Breast epithelium (tissue), 4 donors: ENCODE measurements around the gene C18orf32. TPM values are rescaled to one million over a fixed set of nuclear protein-coding genes. Genes with fewer than 3 reads are reported as not detected.

Experiments used
- DNase-seq, 2 donors: peaks; one replicate each; pipeline ENCODE4 v3.0.0-alpha.2; 2019; ENCODE audit warnings: low spot score in 2 of 2
- H3K27ac ChIP-seq, 2 donors: fragments of 200-600 bp; sonication (generic) in 1 of 2; one replicate each; pipeline ENCODE4 v1.5.1; 2016 to 2019; ENCODE audit warnings: mild to moderate bottlenecking in 1 of 2
- H3K27me3 ChIP-seq, 2 donors: fragments of 200-600 bp; sonication (generic) in 1 of 2; one replicate each; pipeline versions ENCODE4 v1.5.1 to v1.6.0; 2017 to 2019; ENCODE audit warnings: control low read depth in 1 of 2, mild to moderate bottlenecking in 1 of 2
- H3K36me3 ChIP-seq: fragments of 200-600 bp; one replicate; pipeline ENCODE4 v1.5.1; 2019
- H3K4me1 ChIP-seq, 2 donors: fragments of 200-600 bp; sonication (generic); one replicate each; pipeline ENCODE4 v1.5.1; 2016 to 2019; ENCODE audit warnings: control low read depth in 1 of 2
- H3K4me3 ChIP-seq, 3 donors: fragments of 200-600 bp; sonication (generic); 1 replicate in 2 of 3; 2 replicates in 1 of 3; pipeline ENCODE4 v1.5.1; 2016 to 2019; ENCODE audit warnings: mild to moderate bottlenecking in 3 of 3, moderate library complexity in 2 of 3
- H3K9me3 ChIP-seq, 2 donors: fragments of 200-600 bp; sonication (generic) in 1 of 2; one replicate each; pipeline ENCODE4 v1.5.1; 2016 to 2019; ENCODE audit warnings: control low read depth in 1 of 2
- CTCF ChIP-seq, 3 donors: fragments of 450-650 bp; IDR thresholded peaks; one replicate each; pipeline ENCODE4 v1.5.1; 2016 to 2017; ENCODE audit warnings: antibody characterized with exemption in 3 of 3, mild to moderate bottlenecking in 3 of 3, moderate library complexity in 3 of 3
- POLR2A ChIP-seq: fragments of 450-650 bp; IDR thresholded peaks from one replicate; pipeline ENCODE4 v1.6.1; 2016; ENCODE audit warnings: antibody characterized with exemption, mild to moderate bottlenecking, moderate library complexity
- POLR2AphosphoS5 ChIP-seq, 3 donors: sonication (generic); formaldehyde crosslinking; IDR thresholded peaks; one replicate each; pipeline ENCODE4 v1.6.1; 2017; ENCODE audit warnings: antibody characterized with exemption in 3 of 3
- intact Hi-C: fragments of 100-400 bp; cut with DNase I; formaldehyde crosslinking; loops from one replicate; pipeline ENCODE4 v1.15.1; 2023; ENCODE audit warnings: low total_unique reads
- total RNA-seq, 3 donors: library from RNA; depleted of rRNA; stranded (reverse); fragments of >200 nt; gene quantifications; one replicate each; pipeline ENCODE4 v1.1.0, GENCODE V29; 2016

The C18orf32 gene
- total RNA-seq, 3 donors from 2014 or later, result 25.8 to 31.1 (median 28.5) TPM

GRCh38 chr18:49447810-49448745 is 39.0 kb downstream of the C18orf32 start:
- Histone ChIP-seq H3K27me3 (no peaks in the 10 kb centered on the region), H3K36me3 (no peaks in the 10 kb centered on the region), H3K9me3 (peaks cover 33 to 56% of the 10 kb centered on the region in 2 donors), H3K27ac (no peak overlapping the region), H3K4me1 (no peaks in the 10 kb centered on the region), H3K4me3 (no peak overlapping the region)
- intact Hi-C loops, result no loop called here
- peak in 1 of 3 donors; percentile 30 for TF ChIP-seq CTCF (IDR thresholded peaks at IDR 0.05)
- TF ChIP-seq POLR2A, result no peak
- DNase-seq, result no peak

GRCh38 chr18:49446481-49446880 is 40.6 kb downstream of the C18orf32 start:
- no peaks in the 10 kb centered on the region for H3K27me3 ChIP-seq
- TF ChIP-seq POLR2AphosphoS5 (IDR thresholded peaks at IDR 0.05) (no peak), POLR2A (no peak), CTCF (IDR thresholded peaks at IDR 0.05) (no peak)
- no peaks in the 10 kb centered on the region for H3K36me3 ChIP-seq
- H3K27ac ChIP-seq, result no peak overlapping the region
- no peak for DNase-seq
- H3K4me1 ChIP-seq, result no peaks in the 10 kb centered on the region
- no peak overlapping the region for H3K4me3 ChIP-seq
- intact Hi-C loops, result no loop called here
- H3K9me3 ChIP-seq, result peaks cover 33 to 51% of the 10 kb centered on the region in 2 donors

GRCh38 chr18:49444581-49444980 is 42.5 kb downstream of the C18orf32 start:
- Histone ChIP-seq H3K27ac (no peak overlapping the region), H3K36me3 (no peaks in the 10 kb centered on the region), H3K27me3 (no peaks in the 10 kb centered on the region), H3K9me3 (peaks cover 29 to 33% of the 10 kb centered on the region in 2 donors), H3K4me1 (no peaks in the 10 kb centered on the region), H3K4me3 (no peak overlapping the region)
- TF ChIP-seq POLR2AphosphoS5 (IDR thresholded peaks at IDR 0.05) (no peak), CTCF (IDR thresholded peaks at IDR 0.05) (no peak)
- intact Hi-C loops, result no loop called here
- no peak for DNase-seq

- H3K4me1 ChIP-seq, result no peaks in the 10 kb centered on the region
- intact Hi-C loops, result no loop called here
- H3K27ac ChIP-seq, result no peak overlapping the region
- H3K4me3 ChIP-seq, result no peak overlapping the region
- TF ChIP-seq POLR2AphosphoS5 (IDR thresholded peaks at IDR 0.05) (no peak), POLR2A (no peak)
- H3K9me3 ChIP-seq, result peaks cover 22 to 26% of the 10 kb centered on the region in 2 donors
- no peaks in the 10 kb centered on the region for H3K27me3 ChIP-seq
- DNase-seq, result no peak
- H3K36me3 ChIP-seq, result no peaks in the 10 kb centered on the region
Observed at GRCh38 chr18:49443837-49444236, 43.2 kb downstream of the C18orf32 start.

- no peak overlapping the region for H3K27ac ChIP-seq
- H3K9me3 ChIP-seq, result peaks cover 0 to 4% of the 10 kb centered on the region in 2 donors
- no peak for DNase-seq
- TF ChIP-seq CTCF (IDR thresholded peaks at IDR 0.05) (no peak), POLR2A (no peak), POLR2AphosphoS5 (IDR thresholded peaks at IDR 0.05) (no peak)
- intact Hi-C loops, result no loop called here
- no peaks in the 10 kb centered on the region for H3K4me1 ChIP-seq
- H3K4me3 ChIP-seq, result no peak overlapping the region
- H3K36me3 ChIP-seq, result no peaks in the 10 kb centered on the region
- no peaks in the 10 kb centered on the region for H3K27me3 ChIP-seq
Observed at GRCh38 chr18:49441338-49441938, 45.6 kb downstream of the C18orf32 start.
